Astrocyte (in vitro differentiated cells and primary cell): Measurements from ENCODE around the gene ZSCAN16. TPM values are rescaled to one million over a fixed set of nuclear protein-coding genes. Genes with fewer than 3 reads are reported as not detected.

Source experiments
- DNase-seq: peaks from one replicate; pipeline ENCODE4 v3.0.0-alpha.2; 2010; ENCODE audit warnings: low read depth
- FAIRE-seq: peaks from 2 replicates; lab custom pipeline; 2011; peaks lifted over from hg19 to GRCh38; lab: Jason Lieb, UNC
- H2AFZ ChIP-seq: 2 replicates; pipeline ENCODE4 v1.6.0; 2012; ENCODE audit warnings: low read depth, low read length, inconsistent platforms
- H3K27ac ChIP-seq: 2 replicates; pipeline ENCODE4 v1.5.1; 2011; ENCODE audit warnings: low read depth, low read length, inconsistent platforms
- H3K27me3 ChIP-seq: 2 replicates; pipeline ENCODE4 v1.6.0; 2011; ENCODE audit warnings: low read length, inconsistent platforms; ENCODE audit not compliant: insufficient read depth
- H3K36me3 ChIP-seq: 2 replicates; pipeline ENCODE4 v1.5.1; 2011; ENCODE audit warnings: low read length, inconsistent platforms; ENCODE audit not compliant: insufficient read depth
- H3K4me1 ChIP-seq: 2 replicates; pipeline ENCODE4 v1.5.1; 2011; ENCODE audit warnings: low read length, inconsistent platforms; ENCODE audit not compliant: insufficient read depth
- H3K4me2 ChIP-seq: 2 replicates; pipeline ENCODE4 v1.6.0; 2012; ENCODE audit warnings: low read length, inconsistent platforms
- H3K4me3 ChIP-seq: 2 replicates; pipeline ENCODE4 v1.5.1; 2011; ENCODE audit warnings: low read depth, mild to moderate bottlenecking, low read length, inconsistent platforms; ENCODE audit not compliant: insufficient read depth
- H3K79me2 ChIP-seq: 2 replicates; pipeline ENCODE4 v1.6.0; 2012; ENCODE audit warnings: mild to moderate bottlenecking, low read length, inconsistent platforms; ENCODE audit not compliant: insufficient read depth
- H3K9ac ChIP-seq: 2 replicates; pipeline ENCODE4 v1.6.0; 2012; ENCODE audit warnings: mild to moderate bottlenecking, low read length, inconsistent platforms
- H3K9me3 ChIP-seq: 2 replicates; pipeline ENCODE4 v1.5.1; 2012; ENCODE audit warnings: low read depth, mild to moderate bottlenecking, low read length, inconsistent platforms; ENCODE audit not compliant: insufficient read depth
- H4K20me1 ChIP-seq: 2 replicates; pipeline ENCODE4 v1.6.0; 2012; ENCODE audit warnings: low read length, inconsistent platforms; ENCODE audit not compliant: insufficient read depth
- H3K27ac Mint-ChIP-seq: one replicate; pipeline ENCODE4 v1.8.0; 2021; ENCODE audit warnings: mild to moderate bottlenecking, mixed read lengths; ENCODE audit not compliant: unreplicated experiment
- H3K27me3 Mint-ChIP-seq: one replicate; pipeline ENCODE4 v1.8.0; 2021; ENCODE audit warnings: low read depth, mixed read lengths; ENCODE audit not compliant: unreplicated experiment
- H3K36me3 Mint-ChIP-seq: one replicate; pipeline ENCODE4 v1.8.0; 2021; ENCODE audit warnings: low read depth, mixed read lengths; ENCODE audit not compliant: unreplicated experiment
- H3K4me1 Mint-ChIP-seq: one replicate; pipeline ENCODE4 v1.8.0; 2021; ENCODE audit warnings: low read depth, mixed read lengths; ENCODE audit not compliant: unreplicated experiment
- H3K4me3 Mint-ChIP-seq: one replicate; pipeline ENCODE4 v1.8.0; 2021; ENCODE audit warnings: mild to moderate bottlenecking, moderate library complexity, mixed read lengths; ENCODE audit not compliant: unreplicated experiment
- H3K9me3 Mint-ChIP-seq: one replicate; pipeline ENCODE4 v1.8.0; 2021; ENCODE audit warnings: mild to moderate bottlenecking, mixed read lengths; ENCODE audit not compliant: unreplicated experiment
- CTCF ChIP-seq: IDR thresholded peaks from 2 replicates; pipeline ENCODE4 v1.5.1; 2011; ENCODE audit warnings: low read depth, mild to moderate bottlenecking, inconsistent platforms, low read length, moderate library complexity; ENCODE audit not compliant: insufficient read depth
- EZH2 ChIP-seq: IDR thresholded peaks from 2 replicates; pipeline ENCODE4 v1.6.1; 2012; ENCODE audit warnings: mild to moderate bottlenecking, low read length, inconsistent platforms; ENCODE audit not compliant: insufficient read depth
- total RNA-seq: library from RNA; stranded (reverse); gene quantifications from 2 replicates; pipeline ENCODE4 v1.2.1, GENCODE V29; 2021

ZSCAN16 gene
- total RNA-seq, 1 donor from 2014 or later: 2.5 TPM

- TF ChIP-seq EZH2 (no peak), CTCF (no peak)
- H3K9ac ChIP-seq: peak overlapping the region; percentile 75
- Mint-ChIP-seq H3K4me3 (peak overlapping the region; percentile 98), H3K9me3 (no peaks in the 10 kb centered on the region), H3K27me3 (no peaks in the 10 kb centered on the region), H3K4me1 (peaks cover 13% of the 10 kb centered on the region), H3K36me3 (no peaks in the 10 kb centered on the region), H3K27ac (peak overlapping the region; percentile 88)
- H4K20me1 ChIP-seq: peaks cover 25% of the 10 kb centered on the region
- peaks cover 20% of the 10 kb centered on the region for H3K36me3 ChIP-seq
- DNase-seq (no peak), FAIRE-seq (no peak)
- peak overlapping the region; percentile 70 for H3K4me3 ChIP-seq
- peak overlapping the region; percentile 77 for H2AFZ ChIP-seq
- no peak overlapping the region for H3K27ac ChIP-seq
- no peaks in the 10 kb centered on the region for H3K27me3 ChIP-seq
- peaks cover 4% of the 10 kb centered on the region for H3K9me3 ChIP-seq
- H3K79me2 ChIP-seq: peaks cover 61% of the 10 kb centered on the region
- H3K4me1 ChIP-seq: no peaks in the 10 kb centered on the region
- H3K4me2 ChIP-seq: peak overlapping the region; percentile 90
Measured at GRCh38 chr6:28124971-28125353, 553 bp downstream of the ZSCAN16 start.

- H3K4me2 ChIP-seq: peak overlapping the region; percentile 90
- H2AFZ ChIP-seq: no peak overlapping the region
- H3K9me3 ChIP-seq: peaks cover 4% of the 10 kb centered on the region
- H3K36me3 Mint-ChIP-seq: no peaks in the 10 kb centered on the region
- H3K9me3 Mint-ChIP-seq: no peaks in the 10 kb centered on the region
- H3K27ac Mint-ChIP-seq: no peak overlapping the region
- H3K4me3 Mint-ChIP-seq: peak overlapping the region; percentile 98
- peak overlapping the region; percentile 75 for H3K9ac ChIP-seq
- H3K36me3 ChIP-seq: peaks cover 16% of the 10 kb centered on the region
- H3K79me2 ChIP-seq: peaks cover 66% of the 10 kb centered on the region
- no peaks in the 10 kb centered on the region for H3K27me3 Mint-ChIP-seq
- DNase-seq: no peak
- peaks cover 13% of the 10 kb centered on the region for H3K4me1 Mint-ChIP-seq
- no peak overlapping the region for H3K27ac ChIP-seq
- H3K27me3 ChIP-seq: no peaks in the 10 kb centered on the region
- no peaks in the 10 kb centered on the region for H3K4me1 ChIP-seq
- no peak for FAIRE-seq
- H4K20me1 ChIP-seq: peaks cover 25% of the 10 kb centered on the region
- H3K4me3 ChIP-seq: no peak overlapping the region
- TF ChIP-seq EZH2 (no peak), CTCF (no peak)
Measured at GRCh38 chr6:28125401-28125800, 992 bp downstream of the ZSCAN16 start.

- Mint-ChIP-seq H3K9me3 (no peaks in the 10 kb centered on the region), H3K27ac (no peak overlapping the region), H3K36me3 (no peaks in the 10 kb centered on the region), H3K4me1 (peaks cover 17% of the 10 kb centered on the region), H3K4me3 (no peak overlapping the region), H3K27me3 (no peaks in the 10 kb centered on the region)
- Histone ChIP-seq H3K4me2 (no peak overlapping the region), H4K20me1 (peaks cover 25% of the 10 kb centered on the region), H3K27me3 (no peaks in the 10 kb centered on the region), H2AFZ (no peak overlapping the region), H3K9ac (no peak overlapping the region), H3K9me3 (peaks cover 4% of the 10 kb centered on the region), H3K4me3 (no peak overlapping the region), H3K4me1 (peaks cover 5% of the 10 kb centered on the region), H3K27ac (no peak overlapping the region), H3K79me2 (peaks cover 75% of the 10 kb centered on the region), H3K36me3 (peaks cover 10% of the 10 kb centered on the region)
- DNase-seq: peak; percentile 9
- no peak for FAIRE-seq
- TF ChIP-seq EZH2 (no peak), CTCF (peak; percentile 31)
Measured at GRCh38 chr6:28134015-28134414, 9.6 kb downstream of the ZSCAN16 start.
